Stimulated activated naive CD8-positive, alpha-beta T cell treated with anti-CD3 and anti-CD28 coated beads, Interleukin-15, Interleukin-2, amounts not matched to agents 100 U/mL and 50 U/mL, for 24 hours (primary cell): Measurements from ENCODE around the gene NCAPG2.

ENCODE experiments used
- ATAC-seq: fragments of 150-1000 bp; cut with Tn5 transposase; one replicate; pipeline ENCODE4 v1.10.0; 2021
- DNase-seq: peaks from one replicate; pipeline ENCODE4 v3.0.0; 2021

The NCAPG2 gene

GRCh38 chr7:158595068-158595467 lies 109.5 kb downstream of the NCAPG2 start:
- no peak for DNase-seq
- ATAC-seq, result peak; percentile 79

- no peak for ATAC-seq
- DNase-seq, result no peak
Observed at GRCh38 chr7:158592541-158592940, 112.1 kb downstream of the NCAPG2 start.

- DNase-seq (no peak), ATAC-seq (no peak)
Observed at GRCh38 chr7:158591944-158592343, 112.7 kb downstream of the NCAPG2 start.

GRCh38 chr7:158590181-158590530 lies 114.4 kb downstream of the NCAPG2 start:
- ATAC-seq, result no peak
- DNase-seq, result no peak

GRCh38 chr7:158589653-158590052 lies 115.0 kb downstream of the NCAPG2 start:
- DNase-seq (no peak), ATAC-seq (no peak)

- no peak for DNase-seq
- no peak for ATAC-seq
Observed at GRCh38 chr7:158588878-158589442, 115.6 kb downstream of the NCAPG2 start.

GRCh38 chr7:158588085-158588877 lies 116.3 kb downstream of the NCAPG2 start:
- DNase-seq (no peak), ATAC-seq (no peak)

- ATAC-seq (peak; percentile 72), DNase-seq (peak; percentile 66)
Observed at GRCh38 chr7:158587162-158588084, 117.2 kb downstream of the NCAPG2 start, which contains the start of gene PTPRN2. Gene PTPRN2, minus strand, starts transcription at chr7:158587823.

GRCh38 chr7:158586499-158587161 lies 118.0 kb downstream of the NCAPG2 start:
- ATAC-seq (no peak), DNase-seq (no peak)

GRCh38 chr7:158585721-158586498 lies 118.7 kb downstream of the NCAPG2 start:
- DNase-seq (no peak), ATAC-seq (no peak)

GRCh38 chr7:158584407-158584806 lies 120.2 kb downstream of the NCAPG2 start:
- ATAC-seq (no peak), DNase-seq (no peak)

GRCh38 chr7:158583810-158584209 lies 120.8 kb downstream of the NCAPG2 start:
- ATAC-seq (no peak), DNase-seq (no peak)

GRCh38 chr7:158583143-158583542 lies 121.5 kb downstream of the NCAPG2 start:
- no peak for DNase-seq
- ATAC-seq, result no peak

- no peak for DNase-seq
- no peak for ATAC-seq
Observed at GRCh38 chr7:158582089-158582456, 122.5 kb downstream of the NCAPG2 start.

GRCh38 chr7:158581440-158582088 lies 123.0 kb downstream of the NCAPG2 start:
- ATAC-seq, result no peak
- DNase-seq, result no peak
